Fibroblast of villous mesenchyme (primary cell): ENCODE data around the gene MAD1L1. TPM values are rescaled to one million over a fixed set of nuclear protein-coding genes. Genes with fewer than 3 reads are reported as not detected.
A peak's percentile ranks its signal among the peaks of the same experiment; 100 is the strongest.

Source experiments
- DNase-seq: peaks from one replicate; pipeline ENCODE4 v3.0.0-alpha.2; 2010; ENCODE audit warnings: low read depth
- H3K4me3 ChIP-seq: 2 replicates; pipeline ENCODE4 v1.5.1; 2011; ENCODE audit warnings: low read depth, mild to moderate bottlenecking, low read length
- CTCF ChIP-seq: IDR thresholded peaks from 2 replicates; pipeline ENCODE4 v1.5.1; 2012; ENCODE audit warnings: low read depth, mild to moderate bottlenecking, low read length; ENCODE audit not compliant: insufficient read depth
- total RNA-seq: library from RNA; depleted of rRNA; stranded (reverse); fragments of >200 nt; gene quantifications from 2 replicates; pipeline ENCODE4 v1.2.3, GENCODE V29; 2012

Gene MAD1L1
- total RNA-seq, 1 donor = 43.6 TPM

GRCh38 chr7:1890289-1891235 is 342.2 kb downstream of the MAD1L1 start:
- DNase-seq = no peak
- no peak for TF ChIP-seq CTCF

GRCh38 chr7:1889556-1890181 is 343.1 kb downstream of the MAD1L1 start:
- H3K4me3 ChIP-seq = no peak overlapping the region
- TF ChIP-seq CTCF = no peak
- DNase-seq = peak; percentile 61

More at GRCh38 chr7:1890289-1891235, 342.2 kb downstream of the MAD1L1 start:
- no peak overlapping the region for H3K4me3 ChIP-seq

- no peak for TF ChIP-seq CTCF
- no peak overlapping the region for H3K4me3 ChIP-seq
- no peak for DNase-seq
Observed at GRCh38 chr7:1889091-1889490, 343.7 kb downstream of the MAD1L1 start.

GRCh38 chr7:1888425-1888824 is 344.3 kb downstream of the MAD1L1 start:
- no peak for DNase-seq

GRCh38 chr7:1887251-1887650 is 345.5 kb downstream of the MAD1L1 start:
- DNase-seq = no peak
- no peak overlapping the region for H3K4me3 ChIP-seq
- TF ChIP-seq CTCF = no peak

More at GRCh38 chr7:1888425-1888824, 344.3 kb downstream of the MAD1L1 start:
- no peak for TF ChIP-seq CTCF
- H3K4me3 ChIP-seq = no peak overlapping the region

- no peak overlapping the region for H3K4me3 ChIP-seq
- TF ChIP-seq CTCF = no peak
- no peak for DNase-seq
Observed at GRCh38 chr7:1886361-1887064, 346.2 kb downstream of the MAD1L1 start.
